ENCODE measurements around the gene SPOUT1. TPM values are rescaled to one million over a fixed set of nuclear protein-coding genes. Genes with fewer than 3 reads are reported as not detected.
"Not testable (repeated sequence)": the region's sequence is repeated elsewhere in the genome, so short reads cannot be mapped to it uniquely, and the experiment has no call there.

The SPOUT1 gene, protein sequence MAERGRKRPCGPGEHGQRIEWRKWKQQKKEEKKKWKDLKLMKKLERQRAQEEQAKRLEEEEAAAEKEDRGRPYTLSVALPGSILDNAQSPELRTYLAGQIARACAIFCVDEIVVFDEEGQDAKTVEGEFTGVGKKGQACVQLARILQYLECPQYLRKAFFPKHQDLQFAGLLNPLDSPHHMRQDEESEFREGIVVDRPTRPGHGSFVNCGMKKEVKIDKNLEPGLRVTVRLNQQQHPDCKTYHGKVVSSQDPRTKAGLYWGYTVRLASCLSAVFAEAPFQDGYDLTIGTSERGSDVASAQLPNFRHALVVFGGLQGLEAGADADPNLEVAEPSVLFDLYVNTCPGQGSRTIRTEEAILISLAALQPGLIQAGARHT
- 10 to 100 TPM; 63.8 to 64.9 TPM for total RNA-seq

DNA sequence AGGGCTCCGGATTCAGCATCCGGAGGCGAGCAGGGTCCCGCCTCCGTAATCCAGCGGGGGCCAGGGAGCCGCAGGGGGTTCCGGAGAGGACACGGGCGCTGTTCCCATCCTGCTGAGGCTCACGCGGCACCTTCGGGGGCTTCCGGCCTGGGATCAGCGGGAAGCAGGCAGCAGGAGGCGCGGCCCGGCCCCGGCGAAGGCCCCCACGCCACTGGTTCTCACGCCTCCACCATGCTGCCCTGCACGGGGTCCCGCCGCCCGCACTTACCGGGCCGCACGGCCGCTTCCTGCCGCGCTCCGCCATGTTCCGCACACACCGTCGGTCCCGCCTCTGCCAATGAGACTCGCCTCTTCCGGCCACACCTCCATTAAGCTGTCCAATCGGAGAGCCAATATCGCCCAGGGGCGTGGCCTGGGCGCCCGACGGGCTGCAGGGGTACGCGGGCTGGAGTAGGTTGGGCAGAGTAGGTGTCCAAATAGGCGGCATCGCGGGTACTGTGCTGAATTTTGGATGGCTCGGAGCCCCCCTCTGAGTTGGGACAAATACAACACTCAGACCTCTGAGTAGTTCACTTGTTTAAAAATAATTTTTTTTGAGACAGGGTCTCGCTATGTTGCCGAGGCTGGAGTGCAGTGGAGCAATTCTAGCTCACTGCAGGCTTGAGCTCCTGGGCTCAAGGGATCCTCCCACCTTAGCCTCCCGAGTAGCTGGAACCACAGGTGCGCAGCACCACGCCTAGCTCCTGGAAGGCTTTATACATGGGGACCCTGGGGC lies at the start of gene SPOUT1:
Gene SPOUT1, minus strand, starts transcription at position 318 of the 775 bp plus-strand sequence. Its CDS starts 14 bp downstream, at position 304.
- Mint-ChIP-seq H3K9me3 (no peaks in the 10 kb centered on the region), H3K36me3 (peaks cover 22 to 23% of the 10 kb centered on the region in 2 donors), H3K27ac (peak within 1 kb of the TSS; percentile 88 to 97)
- peak; percentile 98 to 99 for ATAC-seq
- DNase-seq (ENCODE audit: low spot score in 2 of 2): peak; percentile 94

DNA sequence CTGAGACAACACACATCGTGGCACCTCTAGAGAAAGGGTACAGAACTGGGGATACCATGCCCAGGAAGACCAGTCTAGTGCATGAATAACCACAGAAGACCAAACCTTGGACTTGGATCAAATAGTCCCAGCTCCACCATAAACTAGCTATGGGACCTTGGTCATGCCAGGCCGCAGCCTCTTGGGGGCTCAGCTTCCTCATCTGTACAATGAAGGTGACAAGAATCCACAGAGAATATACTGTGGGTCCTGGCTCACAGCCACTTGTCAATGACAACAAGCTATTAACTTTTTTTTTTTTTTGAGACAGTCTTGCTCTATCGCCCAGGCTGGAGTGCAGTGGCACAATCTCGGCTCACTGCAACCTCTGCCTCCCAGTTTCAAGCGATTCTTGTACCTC lies 48.3 kb upstream of the SPOUT1 start:
- ATAC-seq: no peak
- no peak overlapping the region for H3K27ac Mint-ChIP-seq
- no peaks in the 10 kb centered on the region for H3K9me3 Mint-ChIP-seq
- no peak for DNase-seq (ENCODE audit: low spot score in 2 of 2)
- peaks cover 13 to 21% of the 10 kb centered on the region in 2 donors for H3K36me3 Mint-ChIP-seq

DNA sequence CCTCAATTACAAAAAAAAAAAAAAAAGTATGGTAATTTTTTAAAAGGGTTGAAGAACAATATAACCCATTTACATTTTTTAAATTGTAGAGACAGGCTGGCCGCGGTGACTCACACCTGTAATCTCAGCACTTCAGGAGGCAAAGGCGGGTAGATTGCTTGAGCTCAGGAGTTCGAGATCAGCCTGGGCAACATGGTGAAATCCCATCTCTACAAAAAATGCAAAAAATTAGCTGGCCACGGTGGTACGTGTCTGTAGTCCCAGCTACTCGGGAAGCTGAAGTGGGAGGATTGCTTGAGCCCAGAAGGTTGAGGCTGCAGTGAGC lies 41.3 kb upstream of the SPOUT1 start:
- not testable (repeated sequence) for H3K9me3 Mint-ChIP-seq; DNase-seq (ENCODE audit: low spot score in 2 of 2); H3K27ac Mint-ChIP-seq; H3K36me3 Mint-ChIP-seq; ATAC-seq

DNA sequence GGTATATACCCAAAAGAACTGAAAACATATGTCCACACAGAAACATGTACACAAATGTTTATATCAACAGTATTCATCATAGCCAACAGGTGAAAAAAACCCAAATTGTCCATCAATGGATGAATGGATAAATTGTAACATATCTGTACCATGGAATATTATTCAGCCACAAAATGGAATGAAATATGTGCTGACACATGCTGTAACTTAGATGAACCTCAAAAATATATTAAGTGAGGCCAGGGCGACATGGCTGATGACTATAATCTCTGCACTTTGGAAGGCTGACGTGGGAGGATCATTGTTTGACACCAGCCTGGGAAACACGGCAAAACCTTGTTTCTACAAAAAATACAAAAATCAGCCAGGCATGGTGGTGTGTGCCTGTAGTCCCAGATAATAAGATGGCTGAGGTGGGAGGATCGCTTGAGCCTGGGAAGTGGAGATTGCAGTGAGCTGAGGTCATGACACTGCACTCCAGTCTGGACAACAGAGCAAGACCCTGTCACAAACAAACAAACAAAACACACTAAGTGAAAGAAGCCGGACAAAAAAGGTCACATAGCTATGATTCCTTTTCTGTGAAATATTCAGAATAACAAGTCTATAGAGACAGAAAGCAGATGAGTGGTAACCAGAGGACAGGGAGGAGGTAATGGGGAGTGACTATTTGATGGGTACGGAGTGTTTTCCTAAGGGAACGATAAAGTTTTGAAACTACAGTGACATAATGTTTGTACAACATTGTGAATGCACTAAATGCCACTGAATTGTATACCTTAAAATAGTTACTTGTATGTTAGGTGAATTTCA lies 40.7 kb upstream of the SPOUT1 start:
- no peaks in the 10 kb centered on the region for H3K36me3 Mint-ChIP-seq
- DNase-seq (ENCODE audit: low spot score in 2 of 2) (no peak), ATAC-seq (no peak)
- H3K27ac Mint-ChIP-seq: peak overlapping the region in 1 of 2 donors; percentile 59
- no peaks in the 10 kb centered on the region for H3K9me3 Mint-ChIP-seq

DNA sequence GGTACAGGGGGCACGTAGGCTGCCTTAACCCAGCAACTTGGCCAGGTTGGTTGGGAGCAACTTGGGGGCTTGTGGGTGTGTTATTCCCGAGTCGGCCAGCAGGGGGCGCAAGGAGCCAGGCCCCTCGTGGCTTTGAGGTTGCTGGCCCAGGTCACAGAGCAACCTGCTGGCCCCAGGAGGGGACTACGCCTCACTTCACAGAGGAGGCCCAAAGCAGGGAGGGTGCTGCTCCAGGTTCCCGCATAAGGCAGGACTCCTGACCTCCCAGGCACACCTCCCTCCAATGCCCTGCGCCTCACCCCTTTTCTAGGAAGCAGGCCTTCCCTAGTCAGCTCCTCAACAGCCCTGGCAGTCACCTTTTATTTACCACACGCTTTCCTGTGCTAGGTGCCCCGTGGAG lies 34.1 kb upstream of the SPOUT1 start:
- H3K9me3 Mint-ChIP-seq: no peaks in the 10 kb centered on the region
- peak; percentile 76 to 91 for DNase-seq (ENCODE audit: low spot score in 2 of 2)
- H3K27ac Mint-ChIP-seq: no peak overlapping the region
- H3K36me3 Mint-ChIP-seq: no peaks in the 10 kb centered on the region
- peak; percentile 94 to 98 for ATAC-seq

DNA sequence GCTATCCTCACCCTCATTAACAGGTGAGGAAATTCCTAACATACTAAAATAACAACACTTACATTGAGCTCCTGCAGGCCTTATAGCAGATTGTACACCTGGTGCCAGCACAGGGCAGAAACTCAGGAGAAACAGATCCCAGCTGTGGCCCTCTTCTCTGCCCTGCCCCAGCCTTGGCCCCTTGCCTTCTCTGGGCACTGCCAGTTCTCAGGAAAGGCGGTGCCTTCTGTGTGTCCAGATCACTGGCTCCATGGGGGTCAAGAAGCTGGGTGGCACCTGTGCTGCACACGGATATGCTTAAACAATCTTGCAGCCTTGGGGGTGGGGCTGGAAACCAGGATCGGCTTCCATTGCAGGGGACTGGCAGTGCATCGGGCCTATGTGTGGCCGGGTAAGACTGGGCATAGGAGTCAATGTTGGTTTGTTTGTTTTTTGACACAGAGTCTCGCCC lies 32.8 kb upstream of the SPOUT1 start:
- no peaks in the 10 kb centered on the region for H3K36me3 Mint-ChIP-seq
- DNase-seq (ENCODE audit: low spot score in 2 of 2) (no peak), ATAC-seq (no peak)

DNA sequence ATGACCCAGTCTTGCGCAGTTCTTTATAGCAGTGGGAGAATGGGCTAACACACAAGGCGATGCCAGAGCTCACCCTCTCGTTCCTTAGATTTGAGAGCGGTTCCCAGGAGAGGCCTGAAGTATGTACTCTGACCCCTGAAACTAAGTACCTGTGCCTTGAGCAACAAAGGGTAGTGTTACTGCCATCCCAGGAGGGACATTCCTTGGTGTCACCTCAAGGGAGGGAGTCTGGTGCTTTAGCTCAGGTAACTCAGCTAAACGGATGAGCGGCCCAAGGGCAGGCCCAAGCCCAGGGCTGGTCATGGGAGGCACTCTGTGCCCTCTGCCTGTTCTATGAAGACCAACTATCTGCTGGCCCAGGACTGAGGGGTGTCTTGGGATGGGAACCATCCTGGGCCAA lies 31.9 kb upstream of the SPOUT1 start:
- H3K27ac Mint-ChIP-seq: no peak overlapping the region
- no peak for DNase-seq (ENCODE audit: low spot score in 2 of 2)
- H3K36me3 Mint-ChIP-seq: no peaks in the 10 kb centered on the region
- no peaks in the 10 kb centered on the region for H3K9me3 Mint-ChIP-seq
- no peak for ATAC-seq

More for the DNA sequence above, 32.8 kb upstream of the SPOUT1 start:
- Mint-ChIP-seq H3K27ac (no peak overlapping the region), H3K9me3 (no peaks in the 10 kb centered on the region)

DNA sequence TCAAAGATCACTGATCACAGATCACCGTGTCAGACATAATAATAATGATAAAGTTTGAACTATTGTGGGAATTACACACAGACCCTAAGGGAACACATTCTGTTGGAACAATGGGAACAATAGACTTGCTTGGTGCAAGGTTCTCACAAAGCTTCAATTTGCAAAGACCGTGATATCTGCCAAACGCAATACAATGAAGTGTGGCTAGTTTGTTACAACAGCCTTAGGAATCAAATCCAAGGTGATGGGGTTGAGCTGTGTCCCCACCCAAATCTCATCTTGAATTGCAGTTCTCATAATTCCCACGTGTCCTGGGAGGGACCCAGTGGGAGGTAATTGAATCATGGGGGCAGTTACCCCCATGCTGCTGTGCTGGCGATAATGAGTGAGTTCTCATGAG lies 31.3 kb upstream of the SPOUT1 start:
- ATAC-seq: no peak
- H3K36me3 Mint-ChIP-seq: no peaks in the 10 kb centered on the region
- no peaks in the 10 kb centered on the region for H3K9me3 Mint-ChIP-seq
- no peak overlapping the region for H3K27ac Mint-ChIP-seq
- DNase-seq (ENCODE audit: low spot score in 2 of 2): no peak

DNA sequence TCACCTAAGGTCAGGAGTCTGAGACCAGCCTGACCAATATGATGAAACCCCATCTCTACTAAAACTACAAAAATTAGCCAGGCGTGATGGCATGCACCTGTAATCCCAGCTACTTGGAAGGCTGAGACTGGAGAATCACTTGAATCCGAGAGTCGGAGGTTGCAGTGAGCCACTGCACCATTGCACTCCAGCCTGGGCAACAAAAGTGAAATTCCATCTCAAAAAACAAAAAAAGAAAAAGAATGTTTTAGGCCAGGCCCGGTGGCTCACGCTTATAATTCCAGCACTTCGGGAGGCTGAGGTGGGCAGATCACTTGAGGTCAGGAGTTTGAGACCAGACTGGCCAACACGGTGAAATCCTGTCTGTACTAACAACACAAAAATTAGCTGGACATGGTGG lies 28.9 kb upstream of the SPOUT1 start:
- H3K36me3 Mint-ChIP-seq; ATAC-seq; DNase-seq (ENCODE audit: low spot score in 2 of 2); H3K27ac Mint-ChIP-seq; H3K9me3 Mint-ChIP-seq: not testable (repeated sequence)

DNA sequence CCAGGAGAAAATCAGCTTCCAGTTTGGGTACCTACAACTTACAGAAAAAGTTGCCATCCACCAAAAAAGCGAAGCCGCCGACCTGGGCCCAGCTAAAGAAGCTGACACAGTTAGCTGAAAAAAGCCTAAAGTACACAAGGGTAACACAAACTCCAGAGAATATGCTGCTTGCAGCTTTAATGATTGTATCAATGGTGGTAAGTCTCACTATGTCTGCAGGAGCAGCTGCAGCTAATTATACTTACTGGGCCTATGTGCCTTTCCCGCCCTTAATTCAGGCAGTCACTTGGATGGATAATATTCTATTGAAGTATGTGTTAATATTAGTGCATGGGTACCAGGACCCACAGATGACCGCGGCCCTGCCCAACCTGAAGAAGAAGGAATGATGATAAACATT lies 24.9 kb upstream of the SPOUT1 start:
- Mint-ChIP-seq H3K9me3 (peaks cover 8 to 13% of the 10 kb centered on the region in 2 donors), H3K36me3 (peaks cover 9 to 16% of the 10 kb centered on the region in 2 donors)
- not testable (repeated sequence) for H3K27ac Mint-ChIP-seq; ATAC-seq; DNase-seq (ENCODE audit: low spot score in 2 of 2)

DNA sequence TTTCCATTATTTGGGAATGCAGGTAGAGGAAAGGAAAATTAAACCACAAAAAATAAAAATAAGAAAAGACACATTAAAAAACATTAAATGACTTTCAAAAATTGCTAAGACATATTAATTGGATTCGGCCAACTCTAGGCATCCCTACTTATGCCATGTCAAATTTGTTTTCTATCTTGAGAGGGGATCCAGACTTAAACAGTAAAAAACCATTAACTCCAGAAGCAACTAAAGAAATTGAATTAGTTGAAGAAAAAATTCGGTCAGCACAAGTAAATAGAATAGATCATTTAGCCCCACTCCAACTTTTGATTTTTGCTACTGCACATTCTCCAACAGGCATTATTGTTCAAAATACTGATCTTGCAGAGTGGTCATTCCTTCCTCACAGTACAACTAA lies 23.1 kb upstream of the SPOUT1 start:
- Mint-ChIP-seq H3K36me3 (peaks cover 15 to 16% of the 10 kb centered on the region in 2 donors), H3K9me3 (peaks cover 8 to 13% of the 10 kb centered on the region in 2 donors)
- not testable (repeated sequence) for H3K27ac Mint-ChIP-seq; DNase-seq (ENCODE audit: low spot score in 2 of 2); ATAC-seq

DNA sequence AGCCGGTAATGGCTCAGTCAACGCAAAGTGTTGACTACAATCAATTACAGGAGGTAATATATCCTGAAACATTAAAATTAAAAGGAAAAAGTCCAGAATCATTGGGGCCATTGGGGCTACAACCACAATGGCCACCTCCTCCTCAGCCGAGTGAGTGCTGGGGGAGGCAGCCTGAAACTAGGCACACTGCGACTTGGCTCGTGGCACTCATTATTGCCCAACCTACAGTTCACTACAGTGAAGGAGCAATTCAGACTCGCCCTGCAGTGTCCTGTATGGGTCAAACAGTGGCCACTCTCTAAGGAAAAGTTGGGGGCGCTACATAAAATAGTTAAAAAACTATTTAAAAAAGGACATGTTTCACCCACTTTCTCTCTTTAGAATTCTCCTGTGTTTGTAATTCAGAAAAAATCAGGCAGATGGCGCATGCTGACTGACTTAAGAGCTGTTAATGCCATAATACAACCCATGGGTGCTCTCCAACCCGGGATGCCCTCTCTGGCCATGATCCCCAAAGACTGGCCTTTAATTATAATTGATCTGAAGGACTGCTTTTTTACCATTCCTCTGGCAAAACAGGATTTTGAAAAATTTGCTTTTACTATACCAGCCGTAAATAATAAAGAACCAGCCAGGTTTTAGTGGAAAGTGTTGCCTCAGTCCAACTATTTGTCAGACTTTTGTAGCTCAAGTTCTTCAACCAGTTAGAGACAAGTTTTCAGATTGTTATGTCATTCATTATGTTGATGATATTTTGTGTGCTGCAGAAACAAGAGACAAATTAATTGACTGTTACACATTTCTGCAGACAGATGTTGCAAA lies 22.4 kb upstream of the SPOUT1 start:
- not testable (repeated sequence) for ATAC-seq, H3K27ac Mint-ChIP-seq
- Mint-ChIP-seq H3K9me3 (peaks cover 8 to 13% of the 10 kb centered on the region in 2 donors), H3K36me3 (peaks cover 16% of the 10 kb centered on the region in 2 donors)
- peak in 1 of 2 donors; percentile 13 for DNase-seq (ENCODE audit: low spot score in 2 of 2)

DNA sequence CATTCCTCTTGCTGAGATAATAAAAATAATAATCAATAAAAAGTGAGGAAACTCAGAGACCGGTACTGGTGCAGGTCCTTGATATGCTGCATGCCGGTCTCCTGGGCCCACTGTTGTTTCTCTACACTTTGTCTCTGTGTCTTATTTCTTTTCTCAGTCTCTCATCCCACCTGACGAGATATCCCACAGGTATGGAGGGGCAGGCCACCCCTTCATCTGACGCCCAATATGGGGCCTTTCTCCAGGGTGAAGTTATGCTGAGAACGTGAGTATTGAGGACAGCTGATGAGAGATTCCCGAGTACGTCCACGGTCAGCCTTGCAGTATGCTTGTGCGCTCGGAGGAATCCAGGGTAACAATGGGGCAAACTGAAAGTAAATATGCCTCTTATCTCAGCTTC lies 21.4 kb upstream of the SPOUT1 start:
- not testable (repeated sequence) for DNase-seq (ENCODE audit: low spot score in 2 of 2); ATAC-seq; H3K27ac Mint-ChIP-seq
- H3K9me3 Mint-ChIP-seq: peaks cover 8 to 13% of the 10 kb centered on the region in 2 donors
- peaks cover 16% of the 10 kb centered on the region in 2 donors for H3K36me3 Mint-ChIP-seq

DNA sequence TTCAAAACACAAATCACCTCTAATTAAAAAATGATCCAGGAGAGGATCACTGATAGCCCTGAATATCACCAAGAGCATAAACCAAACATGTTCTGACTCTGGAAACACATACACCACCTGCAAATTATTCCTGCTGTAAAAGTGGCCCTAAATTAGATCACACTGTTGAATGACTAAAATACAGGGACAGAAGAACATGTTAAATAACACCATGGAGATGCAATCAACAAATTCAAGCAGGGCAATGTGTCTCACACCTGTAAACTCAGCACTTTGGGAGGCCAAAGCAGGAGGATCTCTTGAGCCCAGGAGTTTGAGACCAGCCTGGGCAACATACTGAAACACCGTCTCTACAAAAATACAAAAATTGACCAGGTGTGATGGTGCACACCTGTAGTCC lies 18.2 kb upstream of the SPOUT1 start:
- DNase-seq (ENCODE audit: low spot score in 2 of 2): no peak
- ATAC-seq: no peak
- H3K27ac Mint-ChIP-seq: peak overlapping the region in 1 of 2 donors; percentile 9
- peaks cover 16% of the 10 kb centered on the region in 2 donors for H3K36me3 Mint-ChIP-seq
- peaks cover 8 to 13% of the 10 kb centered on the region in 2 donors for H3K9me3 Mint-ChIP-seq

DNA sequence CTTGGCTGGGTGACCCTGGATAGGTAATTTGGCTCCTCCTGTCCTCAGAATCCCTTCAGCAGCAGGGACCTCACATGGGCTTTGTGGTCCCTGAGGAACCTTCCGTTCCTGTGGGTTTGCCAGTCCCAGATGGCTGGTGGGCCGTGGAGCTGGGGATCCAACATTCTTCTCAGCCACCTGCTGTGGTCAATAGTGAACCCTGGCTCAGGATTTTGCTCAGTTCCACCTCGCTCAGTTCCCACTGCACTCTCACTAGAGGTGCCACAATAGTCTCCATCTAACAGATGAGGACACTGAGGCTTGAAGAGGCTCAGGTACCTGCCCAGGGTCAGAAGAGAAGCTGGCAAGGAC lies 17.1 kb upstream of the SPOUT1 start:
- H3K36me3 Mint-ChIP-seq: peaks cover 15% of the 10 kb centered on the region in 2 donors
- no peak overlapping the region for H3K27ac Mint-ChIP-seq
- peaks cover 7 to 13% of the 10 kb centered on the region in 2 donors for H3K9me3 Mint-ChIP-seq
- ATAC-seq: no peak
- DNase-seq (ENCODE audit: low spot score in 2 of 2): no peak

Data from activated naive CD4-positive, alpha-beta T cell treated with anti-CD3 and anti-CD28 coated beads, Interleukin-2, amount 50 U/mL, for 72 hours (primary cell).